Activated CD4-positive, alpha-beta T cell treated with anti-CD3 and anti-CD28 coated beads, Interleukin-2, amount 10 ng/mL, durations not matched to agents 24 days and 14 days (primary cell): ENCODE data around the gene TRIM41. TPM values are rescaled to one million over a fixed set of nuclear protein-coding genes. Genes with fewer than 3 reads are reported as not detected.
"Not testable (repeated sequence)": the region's sequence is repeated elsewhere in the genome, so short reads cannot be mapped to it uniquely, and the experiment has no call there.

Source experiments
- DNase-seq: peaks from one replicate; pipeline ENCODE4 v3.0.0; 2022
- H3K27ac Mint-ChIP-seq: one replicate; pipeline ENCODE4 v1.8.0; 2022; ENCODE audit warnings: mild to moderate bottlenecking, mixed read lengths
- H3K27me3 Mint-ChIP-seq: one replicate; pipeline ENCODE4 v1.8.0; 2022; ENCODE audit warnings: mixed read lengths
- H3K36me3 Mint-ChIP-seq: one replicate; pipeline ENCODE4 v1.8.0; 2022; ENCODE audit warnings: low read depth, mild to moderate bottlenecking, mixed read lengths
- H3K4me1 Mint-ChIP-seq: one replicate; pipeline ENCODE4 v1.8.0; 2021; ENCODE audit warnings: mixed read lengths
- H3K4me3 Mint-ChIP-seq: one replicate; pipeline ENCODE4 v1.8.0; 2022; ENCODE audit warnings: mild to moderate bottlenecking, moderate library complexity, mixed read lengths
- H3K9me3 Mint-ChIP-seq: one replicate; pipeline ENCODE4 v1.8.0; 2021; ENCODE audit warnings: mixed read lengths
- intact Hi-C: fragments of 100-400 bp; cut with micrococcal nuclease; formaldehyde crosslinking; loops from one replicate; pipeline ENCODE4 v1.15.1; 2023
- total RNA-seq: library from RNA; stranded (reverse); gene quantifications from 2 replicates; pipeline ENCODE4 v1.2.3, GENCODE V29; 2022

TRIM41 gene
- total RNA-seq, 1 donor from 2014 or later, result 31.6 TPM

GRCh38 chr5:181248277-181248676 is 25.2 kb downstream of the TRIM41 start:
- Mint-ChIP-seq H3K36me3 (peaks cover 35% of the 10 kb centered on the region), H3K27ac (peak overlapping the region; percentile 89), H3K4me1 (peaks cover 55% of the 10 kb centered on the region), H3K4me3 (peak overlapping the region; percentile 98), H3K27me3 (no peaks in the 10 kb centered on the region), H3K9me3 (no peaks in the 10 kb centered on the region)
- intact Hi-C loops, result no loop called here
- no peak for DNase-seq

- Mint-ChIP-seq H3K36me3 (peaks cover 55% of the 10 kb centered on the region), H3K27ac (no peak overlapping the region), H3K9me3 (no peaks in the 10 kb centered on the region), H3K27me3 (no peaks in the 10 kb centered on the region), H3K4me3 (no peak overlapping the region), H3K4me1 (peaks cover 62% of the 10 kb centered on the region)
- intact Hi-C loops, result no loop called here
- no peak for DNase-seq
Observed at GRCh38 chr5:181255276-181255675, 32.2 kb downstream of the TRIM41 start.

GRCh38 chr5:181255836-181256578 is 32.9 kb downstream of the TRIM41 start:
- Mint-ChIP-seq H3K27me3 (no peaks in the 10 kb centered on the region), H3K4me3 (peak overlapping the region; percentile 21), H3K27ac (no peak overlapping the region), H3K4me1 (peaks cover 61% of the 10 kb centered on the region), H3K9me3 (no peaks in the 10 kb centered on the region), H3K36me3 (peaks cover 53% of the 10 kb centered on the region)
- DNase-seq, result no peak
- intact Hi-C loops, result no loop called here

GRCh38 chr5:181258576-181258975 is 35.5 kb downstream of the TRIM41 start:
- Mint-ChIP-seq H3K4me1 (peaks cover 50% of the 10 kb centered on the region), H3K27me3 (no peaks in the 10 kb centered on the region), H3K27ac (no peak overlapping the region), H3K9me3 (no peaks in the 10 kb centered on the region), H3K4me3 (peak overlapping the region; percentile 97), H3K36me3 (peaks cover 47% of the 10 kb centered on the region)
- no peak for DNase-seq
- intact Hi-C loops, result no loop called here

- DNase-seq, result no peak
- H3K27ac Mint-ChIP-seq, result no peak overlapping the region
- intact Hi-C loops, result no loop called here
- peak overlapping the region; percentile 97 for H3K4me3 Mint-ChIP-seq
- no peaks in the 10 kb centered on the region for H3K27me3 Mint-ChIP-seq
- H3K9me3 Mint-ChIP-seq, result no peaks in the 10 kb centered on the region
- peaks cover 47% of the 10 kb centered on the region for H3K4me1 Mint-ChIP-seq
- peaks cover 50% of the 10 kb centered on the region for H3K36me3 Mint-ChIP-seq
Observed at GRCh38 chr5:181259283-181259682, 36.2 kb downstream of the TRIM41 start.

- Mint-ChIP-seq H3K36me3 (peaks cover 47% of the 10 kb centered on the region), H3K9me3 (no peaks in the 10 kb centered on the region), H3K4me3 (peak overlapping the region; percentile 97), H3K27me3 (no peaks in the 10 kb centered on the region), H3K27ac (peak overlapping the region; percentile 88), H3K4me1 (peaks cover 41% of the 10 kb centered on the region)
- DNase-seq, result no peak
- intact Hi-C loops, result loop anchor here (2.0 to 10.0 kb wide), 2 partner anchors 99 to 395 kb away; partner anchors contain the start of gene ZFP62
Observed at GRCh38 chr5:181259974-181260719, 37.1 kb downstream of the TRIM41 start.

GRCh38 chr5:181260720-181261319 is 37.7 kb downstream of the TRIM41 start, which contains the start of gene TRIM52:
TRIM52 (minus strand) TSS chr5:181261143; CDS start chr5:181260813, 330 bp downstream.
- Mint-ChIP-seq H3K36me3 (peaks cover 41% of the 10 kb centered on the region), H3K9me3 (no peaks in the 10 kb centered on the region), H3K27me3 (no peaks in the 10 kb centered on the region), H3K4me1 (peaks cover 36% of the 10 kb centered on the region), H3K27ac (peak within 1 kb of the TSS; percentile 97), H3K4me3 (peak within 1 kb of the TSS; percentile 97)
- peak; percentile 97 for DNase-seq
- intact Hi-C loops, result loop anchor here (1.0 to 10.0 kb wide), 6 partner anchors 15 to 396 kb away; partner anchors contain the start of genes TRIM41 and ZFP62

GRCh38 chr5:181261320-181262049 is 38.4 kb downstream of the TRIM41 start:
- peaks cover 30% of the 10 kb centered on the region for H3K4me1 Mint-ChIP-seq
- H3K27me3 Mint-ChIP-seq, result no peaks in the 10 kb centered on the region
- peak overlapping the region; percentile 97 for H3K4me3 Mint-ChIP-seq
- peak overlapping the region; percentile 97 for H3K27ac Mint-ChIP-seq
- intact Hi-C loops, result loop anchor here (1.0 to 10.0 kb wide), 6 partner anchors 15 to 397 kb away; partner anchors contain the start of genes TRIM41 and ZFP62
- peaks cover 36% of the 10 kb centered on the region for H3K36me3 Mint-ChIP-seq
- DNase-seq, result peak; percentile 93
- H3K9me3 Mint-ChIP-seq, result no peaks in the 10 kb centered on the region

GRCh38 chr5:181263633-181264032 is 40.6 kb downstream of the TRIM41 start:
- Mint-ChIP-seq H3K9me3 (no peaks in the 10 kb centered on the region), H3K27ac (peak overlapping the region; percentile 75), H3K4me1 (peaks cover 17% of the 10 kb centered on the region), H3K36me3 (peaks cover 23% of the 10 kb centered on the region), H3K27me3 (no peaks in the 10 kb centered on the region), H3K4me3 (no peak overlapping the region)
- intact Hi-C loops, result loop anchor here (10.0 kb wide), 1 partner anchor 399 kb away; the partner anchor contains the start of gene ZFP62
- DNase-seq, result no peak

- H3K36me3 Mint-ChIP-seq, result peaks cover 16% of the 10 kb centered on the region
- peaks cover 4% of the 10 kb centered on the region for H3K4me1 Mint-ChIP-seq
- no peaks in the 10 kb centered on the region for H3K9me3 Mint-ChIP-seq
- H3K27ac Mint-ChIP-seq, result no peak overlapping the region
- intact Hi-C loops, result loop anchor here (10.0 kb wide), 1 partner anchor 400 kb away; the partner anchor contains the start of gene ZFP62
- DNase-seq, result no peak
- no peak overlapping the region for H3K4me3 Mint-ChIP-seq
- no peaks in the 10 kb centered on the region for H3K27me3 Mint-ChIP-seq
Observed at GRCh38 chr5:181265092-181265671, 42.1 kb downstream of the TRIM41 start.

- not testable (repeated sequence) for H3K4me3 Mint-ChIP-seq, H3K4me1 Mint-ChIP-seq, H3K9me3 Mint-ChIP-seq, H3K27ac Mint-ChIP-seq, DNase-seq, H3K27me3 Mint-ChIP-seq
- peaks cover 12% of the 10 kb centered on the region for H3K36me3 Mint-ChIP-seq
- intact Hi-C loops, result loop anchor here (10.0 kb wide), 1 partner anchor 403 kb away; the partner anchor contains the start of gene ZFP62
Observed at GRCh38 chr5:181267291-181267904, 44.3 kb downstream of the TRIM41 start.

- H3K4me3 Mint-ChIP-seq, H3K27ac Mint-ChIP-seq, DNase-seq, H3K27me3 Mint-ChIP-seq, H3K4me1 Mint-ChIP-seq, H3K9me3 Mint-ChIP-seq: not testable (repeated sequence)
- intact Hi-C loops, result loop anchor here (10.0 kb wide), 1 partner anchor 403 kb away; the partner anchor contains the start of gene ZFP62
- H3K36me3 Mint-ChIP-seq, result peaks cover 12% of the 10 kb centered on the region
Observed at GRCh38 chr5:181267907-181268306, 44.8 kb downstream of the TRIM41 start.
